GM06990 (cell line): ENCODE measurements around the gene HNMT.

Source experiments
- DNase-seq: peaks from one replicate; pipeline ENCODE4 v3.0.0-alpha.2; 2011; ENCODE audit not compliant: insufficient read length; ENCODE audit errors: extremely low read depth
- H3K27me3 ChIP-seq: replicated peaks from 2 replicates; pipeline ENCODE4 v1.6.0; 2011; ENCODE audit warnings: low read length; ENCODE audit not compliant: control insufficient read depth, insufficient read depth
- H3K36me3 ChIP-seq: 2 replicates; pipeline ENCODE4 v1.5.1; 2011; ENCODE audit warnings: low read length; ENCODE audit not compliant: control insufficient read depth, insufficient read depth
- H3K4me3 ChIP-seq: replicated peaks from 2 replicates; pipeline ENCODE4 v1.5.1; 2011; ENCODE audit warnings: low read depth, mild to moderate bottlenecking, control low read depth, low read length
- CTCF ChIP-seq: IDR thresholded peaks from 2 replicates; pipeline ENCODE4 v1.5.1; 2011; ENCODE audit warnings: low read length, control low read depth, mild to moderate bottlenecking, inconsistent platforms; ENCODE audit not compliant: insufficient read depth, poor library complexity, severe bottlenecking

Gene HNMT

GRCh38 chr2:137947728-137948336 is 16.4 kb upstream of the HNMT start:
- no peak for DNase-seq
- peak; percentile 51 for TF ChIP-seq CTCF
- H3K27me3 ChIP-seq, result no peaks in the 10 kb centered on the region

GRCh38 chr2:137948894-137949293 is 15.4 kb upstream of the HNMT start:
- DNase-seq, result no peak
- TF ChIP-seq CTCF, result no peak
- Histone ChIP-seq H3K27me3 (no peaks in the 10 kb centered on the region), H3K4me3 (no peak overlapping the region), H3K36me3 (no peaks in the 10 kb centered on the region)

More at GRCh38 chr2:137947728-137948336, 16.4 kb upstream of the HNMT start:
- H3K36me3 ChIP-seq, result no peaks in the 10 kb centered on the region
- no peak overlapping the region for H3K4me3 ChIP-seq

- no peak for DNase-seq
- Histone ChIP-seq H3K4me3 (no peak overlapping the region), H3K27me3 (no peaks in the 10 kb centered on the region), H3K36me3 (no peaks in the 10 kb centered on the region)
- TF ChIP-seq CTCF, result no peak
Observed at GRCh38 chr2:137950238-137950637, 14.0 kb upstream of the HNMT start.

GRCh38 chr2:137951586-137951985 is 12.7 kb upstream of the HNMT start:
- H3K36me3 ChIP-seq, result no peaks in the 10 kb centered on the region
- DNase-seq, result no peak
- TF ChIP-seq CTCF, result no peak
- no peak overlapping the region for H3K4me3 ChIP-seq
- H3K27me3 ChIP-seq, result no peaks in the 10 kb centered on the region

GRCh38 chr2:137952586-137953129 is 11.6 kb upstream of the HNMT start:
- DNase-seq, result peak; percentile 5
- H3K4me3 ChIP-seq, result no peak overlapping the region
- H3K36me3 ChIP-seq, result no peaks in the 10 kb centered on the region
- no peaks in the 10 kb centered on the region for H3K27me3 ChIP-seq
- no peak for TF ChIP-seq CTCF
